HepG2 (cell line): Measurements from ENCODE around the gene ZNF326. TPM values are rescaled to one million over a fixed set of nuclear protein-coding genes. Genes with fewer than 3 reads are reported as not detected.

Source experiments
- ATAC-seq: fragments of 200-7000 bp; cut with Tn5 transposase; 3 replicates; pipeline ENCODE4 v1.9.1; 2020; ENCODE audit warnings: mild to moderate bottlenecking, moderate library complexity
- BruUV-seq: library from RNA; stranded (reverse); fragments of 400-500 nt; replicated peaks from 2 replicates; lab custom pipeline; 2021; lab: Mats Ljungman, UMichigan
- CTCF ChIA-PET: fragments of 300-600 bp; formaldehyde crosslinking; extraction: SDS; loops from one replicate; lab custom pipeline; 2021; ENCODE audit warnings: low total read pairs, inconsistent platforms, low intra/inter-chr PET ratio; lab: Yijun Ruan, JAX
- POLR2A ChIA-PET: fragments of 350-600 bp; sonication (Branson Sonifier 250); formaldehyde crosslinking; loops from one replicate; lab custom pipeline; 2020; ENCODE audit warnings: antibody characterized with exemption, inconsistent platforms; lab: Yijun Ruan, JAX
- DNase-seq: peaks from one replicate; pipeline ENCODE4 v3.0.0-alpha.2; 2015; ENCODE audit warnings: low spot score
- FAIRE-seq: peaks from 3 replicates; lab custom pipeline; 2011; peaks lifted over from hg19 to GRCh38; lab: Jason Lieb, UNC
- H2AFZ ChIP-seq: one replicate; pipeline ENCODE4 v1.6.1; 2011; ENCODE audit warnings: low read length, inconsistent platforms
- H3K27ac ChIP-seq: fragments of 300-600 bp; 3 replicates; pipeline ENCODE4 v1.8.0; 2011; ENCODE audit warnings: mixed run types, mild to moderate bottlenecking, mixed read lengths, low read length, inconsistent platforms; ENCODE audit not compliant: insufficient read depth; ENCODE audit errors: extremely low read length
- H3K27me3 ChIP-seq, 2 experiments: fragments of 200-600 bp in 1 of 2; 2 replicates in 1 of 2; 3 replicates in 1 of 2; pipeline versions ENCODE4 v1.6.0 to v1.8.0; 2011; ENCODE audit warnings: low read length in 2 of 2, mild to moderate bottlenecking in 2 of 2, moderate library complexity in 2 of 2, inconsistent platforms in 1 of 2; ENCODE audit not compliant: insufficient read depth in 2 of 2, control insufficient read depth in 1 of 2
- H3K36me3 ChIP-seq, 2 experiments: fragments of 200-600 bp in 1 of 2; replicated peaks in 1 of 2; 2 replicates in 1 of 2; 3 replicates in 1 of 2; pipeline versions ENCODE4 v1.5.1 to v1.8.0; 2011; ENCODE audit warnings: low read length in 2 of 2, inconsistent platforms in 1 of 2; ENCODE audit not compliant: insufficient read depth in 2 of 2, control insufficient read depth in 1 of 2
- H3K4me1 ChIP-seq: 2 replicates; pipeline ENCODE4 v1.5.1; 2012; ENCODE audit warnings: low read length, inconsistent platforms; ENCODE audit not compliant: insufficient read depth
- H3K4me2 ChIP-seq: 2 replicates; pipeline ENCODE4 v1.6.0; 2011; ENCODE audit warnings: low read depth, low read length, inconsistent platforms
- H3K4me3 ChIP-seq, 3 experiments: fragments of 200-600 bp in 1 of 3; sonication (generic), shearing (Covaris generic) in 1 of 3; replicated peaks in 1 of 3; 2 replicates each; pipeline ENCODE4 v1.5.1; 2011 to 2016; ENCODE audit warnings: low read length in 3 of 3, inconsistent platforms in 2 of 3, low read depth in 2 of 3, mild to moderate bottlenecking in 2 of 3, control low read depth in 1 of 3, mixed read lengths in 1 of 3; ENCODE audit not compliant: insufficient read depth in 1 of 3
- H3K79me2 ChIP-seq: one replicate; pipeline ENCODE4 v1.6.1; 2011; ENCODE audit warnings: low read length, inconsistent platforms; ENCODE audit not compliant: insufficient read depth
- H3K9ac ChIP-seq: 2 replicates; pipeline ENCODE4 v1.6.0; 2011; ENCODE audit warnings: mild to moderate bottlenecking, low read depth, low read length, inconsistent platforms; ENCODE audit not compliant: insufficient read depth
- H3K9me3 ChIP-seq: 2 replicates; pipeline ENCODE4 v1.5.1; 2012; ENCODE audit warnings: mild to moderate bottlenecking, low read length
- H4K20me1 ChIP-seq: 2 replicates; pipeline ENCODE4 v1.6.0; 2011; ENCODE audit warnings: inconsistent platforms, mild to moderate bottlenecking, low read length, moderate library complexity; ENCODE audit not compliant: insufficient read depth
- HOXA3 ChIP-seq: sonication (generic); formaldehyde crosslinking; IDR thresholded peaks from 2 replicates; pipeline ENCODE4 v1.5.0; 2020; ENCODE audit warnings: missing genetic modification reagents
- KDM5B ChIP-seq: sonication (generic); formaldehyde crosslinking; IDR thresholded peaks from 2 replicates; pipeline ENCODE4 v1.4.0; 2020; ENCODE audit warnings: missing genetic modification reagents, mild to moderate bottlenecking, borderline replicate concordance
- KLF11 ChIP-seq: IDR thresholded peaks from 2 replicates; pipeline ENCODE4 v1.6.1; 2016; ENCODE audit warnings: missing compliant biosample characterization
- ONECUT2 ChIP-seq: sonication (generic); formaldehyde crosslinking; IDR thresholded peaks from 2 replicates; pipeline ENCODE4 v1.4.0; 2020; ENCODE audit warnings: missing genetic modification reagents
- RAD21 ChIP-seq: fragments of 450-650 bp; formaldehyde crosslinking; IDR thresholded peaks from 2 replicates; pipeline ENCODE4 v1.5.0; 2020; ENCODE audit warnings: mild to moderate bottlenecking
- TCF7L2 ChIP-seq: IDR thresholded peaks from 2 replicates; pipeline ENCODE4 v1.6.1; 2011; ENCODE audit warnings: mild to moderate bottlenecking, low read depth, low read length, moderate library complexity
- ZNF383 ChIP-seq: sonication (generic); formaldehyde crosslinking; IDR thresholded peaks from 2 replicates; pipeline ENCODE4 v1.4.0; 2020; ENCODE audit warnings: missing genetic modification reagents, mild to moderate bottlenecking, borderline replicate concordance
- WGBS: methylation state at CpG from one replicate; pipeline ENCODE4 v1.1.6; 2017; ENCODE audit warnings: low lambda C conversion rate; 5-methylcytosine and 5-hydroxymethylcytosine counted together
- in situ Hi-C: cut with HindIII; loops from 2 replicates; pipeline ENCODE4 v1.10.0; 2017; ENCODE audit warnings: low pct_unique_long_range_greater_than_20kb; ENCODE audit not compliant: extremely low pct_ligation_motif_present
- intact Hi-C: fragments of 100-400 bp; cut with micrococcal nuclease; formaldehyde crosslinking; loops from one replicate; pipeline ENCODE4 v1.10.0; 2022; ENCODE audit not compliant: unreplicated experiment
- polyA plus RNA-seq, 8 experiments: library from polyadenylated mRNA; depleted of rRNA in 3 of 8; stranded (reverse) in 7 of 8; unstranded in 1 of 8; fragments of >200 nt; fragmentation: Illumina TruSeq in 4 of 8; extraction: Trizol in 4 of 8; gene quantifications; 2 replicates each; pipeline versions ENCODE4 v1.2.1 to v1.2.3, GENCODE V29; 2011 to 2016; ENCODE audit warnings: low read depth in 4 of 8, missing spikeins in 1 of 8, mixed read lengths in 1 of 8; ENCODE audit not compliant: insufficient read depth in 1 of 8
- total RNA-seq, 5 experiments: library from RNA; depleted of rRNA; stranded (reverse); fragments of >200 nt; fragmentation: Illumina TruSeq; extraction: Trizol; gene quantifications; 2 replicates each; pipeline ENCODE4 v1.2.3, GENCODE V29; 2016; ENCODE audit warnings: low read depth in 1 of 5
- TF ChIP-seq, protein P1 (sequence below): sonication (generic); formaldehyde crosslinking; IDR thresholded peaks from 2 replicates; pipeline ENCODE4 v1.4.0; 2020; ENCODE audit warnings: mild to moderate bottlenecking, missing genetic modification reagents
- TF ChIP-seq, protein P2 (sequence below): IDR thresholded peaks from 2 replicates; pipeline ENCODE4 v1.6.1; 2016
- TF ChIP-seq, protein P3 (sequence below): IDR thresholded peaks from 2 replicates; pipeline ENCODE4 v1.6.1; 2016
- TF ChIP-seq, protein P4 (sequence below): sonication (generic); formaldehyde crosslinking; IDR thresholded peaks from 2 replicates; pipeline ENCODE4 v1.4.0; 2020; ENCODE audit warnings: mild to moderate bottlenecking, missing genetic modification reagents

The ZNF326 gene
- total and polyA plus RNA-seq, 2 of the 13 experiments (the other 11 are each of a cell fraction or from before 2014, with no cell fraction given), result 6.3 to 16.4 TPM

DNA sequence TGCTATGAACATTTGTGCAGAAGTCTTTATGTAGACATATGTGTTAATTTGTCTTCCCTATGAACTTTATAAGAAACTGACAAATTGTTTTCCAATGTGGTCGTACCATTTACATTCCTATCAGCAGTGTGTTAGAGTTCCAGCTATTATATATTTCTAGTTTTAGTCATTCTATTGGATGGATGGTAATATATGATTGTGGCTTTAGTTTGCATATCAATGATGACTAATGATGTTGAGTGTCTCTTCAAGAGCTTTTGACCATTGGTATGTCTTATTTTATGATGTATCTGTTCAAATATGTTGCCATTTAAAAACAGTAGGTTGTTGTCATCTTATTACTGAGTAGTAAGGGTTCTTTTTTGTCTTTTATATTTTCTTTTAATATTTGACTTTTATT lies 16.2 kb upstream of the ZNF326 start (continued):
- no peak for TF ChIP-seq TCF7L2
- TF ChIP-seq, all 625 proteins: peak for 0

DNA sequence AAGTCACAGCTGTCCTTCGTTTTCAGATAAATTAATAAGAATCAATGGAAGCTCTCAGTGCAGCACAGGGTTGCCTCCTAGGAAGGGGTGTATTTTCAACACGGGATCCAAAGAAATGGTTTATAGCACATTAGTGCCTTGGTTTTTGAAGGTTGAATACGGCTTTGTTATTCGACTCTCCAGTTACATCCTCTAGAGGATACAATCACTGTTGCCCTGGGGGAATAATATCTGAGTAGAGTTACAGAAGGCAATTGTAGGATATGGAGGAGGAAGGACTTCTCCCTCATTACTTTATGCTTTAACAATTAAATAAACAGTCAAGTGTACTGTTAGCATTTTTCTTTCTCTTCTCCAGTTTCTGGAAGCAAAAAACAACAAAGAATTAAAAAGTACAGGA lies 14.3 kb upstream of the ZNF326 start:
- WGBS, result 79% methylated on average over 4 of the region's 4 CpGs
- no peaks in the 10 kb centered on the region for H4K20me1 ChIP-seq
- POLR2A ChIA-PET, result no interaction called here
- BruUV-seq, result no TSS peak
- H2AFZ ChIP-seq, result no peak overlapping the region
- H3K4me2 ChIP-seq, result no peak overlapping the region
- H3K4me3 ChIP-seq, result no peak overlapping the region
- FAIRE-seq (no peak), DNase-seq (no peak), ATAC-seq (no peak)
- no peaks in the 10 kb centered on the region for H3K9me3 ChIP-seq
- in situ Hi-C loops, result no loop called here
- intact Hi-C loops, result loop anchor here (10.0 kb wide), 1 partner anchor 76 kb away; no protein-coding TSS in a partner anchor
- H3K79me2 ChIP-seq, result no peaks in the 10 kb centered on the region
- peaks cover 13% of the 10 kb centered on the region for H3K4me1 ChIP-seq
- H3K27me3 ChIP-seq, result no peaks in the 10 kb centered on the region
- H3K27ac ChIP-seq, result no peak overlapping the region
- no peak overlapping the region for H3K9ac ChIP-seq
- no peaks in the 10 kb centered on the region for H3K36me3 ChIP-seq
- CTCF ChIA-PET, result no interaction called here
- no peak for TF ChIP-seq ZNF383
- no peak for TF ChIP-seq KLF11
- TF ChIP-seq, protein P1, sequence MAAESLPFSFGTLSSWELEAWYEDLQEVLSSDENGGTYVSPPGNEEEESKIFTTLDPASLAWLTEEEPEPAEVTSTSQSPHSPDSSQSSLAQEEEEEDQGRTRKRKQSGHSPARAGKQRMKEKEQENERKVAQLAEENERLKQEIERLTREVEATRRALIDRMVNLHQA (CRISPR knock-in tag), result no peak
- TF ChIP-seq, protein P2, sequence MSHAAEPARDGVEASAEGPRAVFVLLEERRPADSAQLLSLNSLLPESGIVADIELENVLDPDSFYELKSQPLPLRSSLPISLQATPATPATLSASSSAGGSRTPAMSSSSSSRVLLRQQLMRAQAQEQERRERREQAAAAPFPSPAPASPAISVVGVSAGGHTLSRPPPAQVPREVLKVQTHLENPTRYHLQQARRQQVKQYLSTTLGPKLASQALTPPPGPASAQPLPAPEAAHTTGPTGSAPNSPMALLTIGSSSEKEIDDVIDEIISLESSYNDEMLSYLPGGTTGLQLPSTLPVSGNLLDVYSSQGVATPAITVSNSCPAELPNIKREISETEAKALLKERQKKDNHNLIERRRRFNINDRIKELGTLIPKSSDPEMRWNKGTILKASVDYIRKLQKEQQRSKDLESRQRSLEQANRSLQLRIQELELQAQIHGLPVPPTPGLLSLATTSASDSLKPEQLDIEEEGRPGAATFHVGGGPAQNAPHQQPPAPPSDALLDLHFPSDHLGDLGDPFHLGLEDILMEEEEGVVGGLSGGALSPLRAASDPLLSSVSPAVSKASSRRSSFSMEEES (CRISPR knock-in tag), result no peak
- no peak for TF ChIP-seq RAD21 (CRISPR knock-in tag)
- no peak for TF ChIP-seq ONECUT2 (CRISPR knock-in tag)
- TF ChIP-seq, protein P3, sequence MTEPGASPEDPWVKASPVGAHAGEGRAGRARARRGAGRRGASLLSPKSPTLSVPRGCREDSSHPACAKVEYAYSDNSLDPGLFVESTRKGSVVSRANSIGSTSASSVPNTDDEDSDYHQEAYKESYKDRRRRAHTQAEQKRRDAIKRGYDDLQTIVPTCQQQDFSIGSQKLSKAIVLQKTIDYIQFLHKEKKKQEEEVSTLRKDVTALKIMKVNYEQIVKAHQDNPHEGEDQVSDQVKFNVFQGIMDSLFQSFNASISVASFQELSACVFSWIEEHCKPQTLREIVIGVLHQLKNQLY, result no peak
- no peak for TF ChIP-seq HOXA3
- TF ChIP-seq, protein P4, sequence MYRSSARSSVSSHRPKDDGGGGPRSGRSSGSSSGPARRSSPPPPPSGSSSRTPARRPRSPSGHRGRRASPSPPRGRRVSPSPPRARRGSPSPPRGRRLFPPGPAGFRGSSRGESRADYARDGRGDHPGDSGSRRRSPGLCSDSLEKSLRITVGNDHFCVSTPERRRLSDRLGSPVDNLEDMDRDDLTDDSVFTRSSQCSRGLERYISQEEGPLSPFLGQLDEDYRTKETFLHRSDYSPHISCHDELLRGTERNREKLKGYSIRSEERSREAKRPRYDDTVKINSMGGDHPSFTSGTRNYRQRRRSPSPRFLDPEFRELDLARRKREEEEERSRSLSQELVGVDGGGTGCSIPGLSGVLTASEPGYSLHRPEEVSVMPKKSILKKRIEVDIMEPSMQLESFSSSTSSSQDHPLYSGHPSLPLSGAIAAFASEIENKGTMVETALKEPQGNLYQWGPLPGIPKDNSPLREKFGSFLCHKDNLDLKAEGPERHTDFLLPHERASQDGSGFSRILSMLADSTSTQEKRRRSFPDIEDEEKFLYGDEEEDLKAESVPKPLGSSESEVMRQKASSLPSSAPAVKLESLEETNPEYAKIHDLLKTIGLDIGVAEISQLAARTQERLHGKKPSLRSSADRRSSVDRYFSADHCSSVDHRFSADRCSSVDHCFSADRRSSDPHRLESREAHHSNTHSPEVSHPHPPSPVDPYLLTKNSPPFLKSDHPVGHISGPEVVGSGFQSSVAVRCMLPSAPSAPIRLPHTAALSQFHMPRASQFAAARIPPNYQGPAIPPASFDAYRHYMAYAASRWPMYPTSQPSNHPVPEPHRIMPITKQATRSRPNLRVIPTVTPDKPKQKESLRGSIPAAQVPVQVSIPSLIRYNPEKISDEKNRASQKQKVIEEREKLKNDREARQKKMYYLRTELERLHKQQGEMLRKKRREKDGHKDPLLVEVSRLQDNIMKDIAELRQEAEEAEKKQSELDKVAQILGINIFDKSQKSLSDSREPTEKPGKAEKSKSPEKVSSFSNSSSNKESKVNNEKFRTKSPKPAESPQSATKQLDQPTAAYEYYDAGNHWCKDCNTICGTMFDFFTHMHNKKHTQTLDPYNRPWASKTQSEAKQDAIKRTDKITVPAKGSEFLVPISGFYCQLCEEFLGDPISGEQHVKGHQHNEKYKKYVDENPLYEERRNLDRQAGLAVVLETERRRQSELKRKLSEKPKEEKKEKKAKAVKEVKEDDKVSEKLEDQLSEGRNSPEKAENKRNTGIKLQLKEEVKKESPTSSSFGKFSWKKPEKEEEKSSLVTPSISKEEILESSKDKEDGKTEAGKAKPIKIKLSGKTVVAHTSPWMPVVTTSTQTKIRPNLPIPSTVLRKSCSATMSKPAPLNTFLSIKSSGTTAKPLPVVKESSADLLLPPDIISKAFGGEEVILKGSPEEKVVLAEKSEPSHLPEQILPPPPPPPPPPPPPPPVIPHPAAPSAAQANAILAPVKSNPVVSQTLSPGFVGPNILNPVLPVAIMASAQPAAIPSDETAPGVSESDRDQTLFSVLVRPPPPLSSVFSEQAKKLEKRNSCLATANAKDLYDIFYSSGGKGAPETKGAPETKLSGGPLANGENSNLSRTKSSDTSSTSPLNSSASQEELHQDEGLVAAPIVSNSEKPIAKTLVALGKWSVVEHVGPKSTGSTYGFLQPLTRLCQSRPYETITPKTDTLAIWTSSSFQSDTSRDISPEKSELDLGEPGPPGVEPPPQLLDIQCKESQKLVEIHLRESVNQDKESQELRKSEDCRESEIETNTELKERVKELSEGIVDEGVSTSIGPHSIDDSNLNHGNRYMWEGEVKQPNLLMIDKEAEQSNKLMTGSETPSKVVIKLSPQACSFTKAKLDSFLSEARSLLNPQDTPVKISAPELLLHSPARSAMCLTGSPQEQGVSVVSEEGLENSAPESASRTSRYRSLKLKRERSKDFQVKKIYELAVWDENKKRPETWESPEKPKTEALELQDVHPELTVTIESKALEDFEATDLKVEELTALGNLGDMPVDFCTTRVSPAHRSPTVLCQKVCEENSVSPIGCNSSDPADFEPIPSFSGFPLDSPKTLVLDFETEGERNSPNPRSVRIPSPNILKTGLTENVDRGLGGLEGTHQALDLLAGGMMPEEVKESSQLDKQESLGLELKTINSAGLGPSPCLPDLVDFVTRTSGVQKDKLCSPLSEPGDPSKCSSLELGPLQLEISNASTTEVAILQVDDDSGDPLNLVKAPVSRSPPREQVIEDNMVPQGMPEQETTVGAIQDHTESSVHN (CRISPR knock-in tag), result no peak
- TF ChIP-seq KDM5B (CRISPR knock-in tag), result no peak
